DMS79 treated with DMSO at 0.1 percent for 48 hours (cell line): Measurements from ENCODE around the gene PLEK2.
"Not testable (repeated sequence)": the region's sequence is repeated elsewhere in the genome, so short reads cannot be mapped to it uniquely, and the experiment has no call there.

Experiments used
- DNase-seq: peaks from one replicate; lab custom pipeline; 2025; lab: John Stamatoyannopoulos, UW

Gene PLEK2

DNA sequence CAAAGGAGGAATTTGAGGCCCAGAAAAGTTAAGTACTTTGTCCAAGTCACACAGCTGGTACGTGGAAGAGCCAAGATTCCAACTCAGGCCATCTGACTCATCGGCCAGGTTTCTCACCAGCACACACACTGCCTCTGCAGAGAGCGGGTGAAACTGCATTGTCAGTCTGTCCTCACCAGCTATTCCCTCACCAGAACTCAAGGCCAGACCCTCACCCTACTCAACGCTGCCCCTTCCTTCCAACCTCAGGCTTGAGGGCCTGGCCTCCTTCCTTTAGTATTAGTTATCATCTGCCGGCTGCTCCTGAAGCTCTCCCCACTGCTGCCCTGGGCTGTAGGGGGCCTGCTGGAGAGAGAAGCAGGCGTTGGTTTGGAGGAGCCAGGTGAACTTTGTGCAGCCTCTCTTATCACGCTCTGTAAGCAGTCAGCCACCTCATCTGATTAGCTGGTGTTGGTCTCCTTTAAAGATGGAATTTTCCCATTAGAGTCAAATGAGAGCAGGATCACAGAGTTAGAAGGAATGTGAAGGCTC, 16.6 kb upstream of the PLEK2 start:
- no peak for DNase-seq

DNA sequence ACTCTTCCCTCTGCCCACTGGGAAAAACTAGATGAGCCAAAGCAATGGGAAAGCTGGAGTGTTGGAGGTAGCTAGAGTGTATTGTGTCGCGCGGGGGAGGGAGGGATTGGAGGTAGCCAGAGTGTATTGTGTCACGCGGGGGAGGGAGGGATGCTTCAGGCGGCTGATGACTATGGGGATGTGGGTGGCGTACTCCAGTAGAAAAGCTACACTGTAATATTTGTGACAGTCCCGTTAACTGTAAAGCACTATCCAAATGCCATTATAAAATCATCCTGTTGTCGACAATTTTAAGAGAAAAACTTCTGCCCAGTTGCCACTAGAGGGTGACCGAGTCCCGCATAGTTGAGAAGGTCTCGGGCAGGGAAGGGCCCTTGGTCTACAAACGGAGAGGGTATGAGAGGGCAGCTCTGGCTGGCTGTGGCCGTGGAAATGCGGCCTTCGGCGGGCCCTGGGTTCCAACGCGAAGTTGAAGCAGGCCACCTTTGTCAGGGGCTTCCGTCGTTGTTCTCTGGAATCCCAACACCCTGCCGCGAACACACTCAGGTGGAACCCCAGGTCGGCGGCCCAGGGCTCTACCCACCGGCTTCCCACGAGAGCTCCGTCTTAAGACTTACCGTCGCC, 15.1 kb upstream of the PLEK2 start:
- peak; percentile 97 for DNase-seq

DNA sequence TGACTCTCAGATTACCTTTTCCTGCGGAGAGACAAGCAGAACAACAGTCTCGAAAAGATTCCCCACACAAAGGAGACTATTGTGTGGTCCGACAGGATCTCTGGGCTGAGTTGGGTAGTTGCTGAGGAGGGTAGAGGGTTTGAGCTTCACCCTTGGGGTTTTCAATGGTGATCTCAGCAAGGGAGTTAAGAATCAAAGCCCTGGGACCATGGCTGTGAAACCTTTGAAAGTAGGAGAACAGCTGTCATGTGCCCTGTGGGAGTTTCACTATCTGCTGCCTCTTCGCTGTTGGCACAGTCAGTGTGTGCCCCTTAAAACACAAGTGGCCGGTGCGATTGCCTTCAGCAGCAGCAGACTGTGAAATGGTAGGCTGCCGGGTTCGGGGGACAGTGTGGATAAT, 14.2 kb upstream of the PLEK2 start:
- DNase-seq = peak; percentile 47

DNA sequence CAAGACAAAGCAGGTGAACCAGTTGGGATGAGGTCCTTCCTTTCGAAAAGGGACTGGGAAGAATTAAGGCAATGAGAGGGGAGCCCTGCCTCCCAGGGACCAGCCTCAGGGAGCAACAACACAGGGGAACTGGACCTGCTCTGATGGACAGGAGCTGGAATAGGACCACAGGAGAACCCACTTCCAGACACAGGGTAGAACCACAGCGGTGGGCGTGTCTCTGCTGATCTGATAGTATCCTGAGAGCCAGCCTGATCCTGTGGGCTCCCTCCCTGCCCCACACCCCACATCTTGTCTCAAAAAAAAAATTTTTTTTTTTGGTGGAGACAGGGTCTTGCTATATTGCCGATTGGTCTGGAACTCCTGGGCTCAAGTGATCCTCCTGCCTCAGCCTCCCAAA, 13.6 kb upstream of the PLEK2 start:
- DNase-seq = no peak

DNA sequence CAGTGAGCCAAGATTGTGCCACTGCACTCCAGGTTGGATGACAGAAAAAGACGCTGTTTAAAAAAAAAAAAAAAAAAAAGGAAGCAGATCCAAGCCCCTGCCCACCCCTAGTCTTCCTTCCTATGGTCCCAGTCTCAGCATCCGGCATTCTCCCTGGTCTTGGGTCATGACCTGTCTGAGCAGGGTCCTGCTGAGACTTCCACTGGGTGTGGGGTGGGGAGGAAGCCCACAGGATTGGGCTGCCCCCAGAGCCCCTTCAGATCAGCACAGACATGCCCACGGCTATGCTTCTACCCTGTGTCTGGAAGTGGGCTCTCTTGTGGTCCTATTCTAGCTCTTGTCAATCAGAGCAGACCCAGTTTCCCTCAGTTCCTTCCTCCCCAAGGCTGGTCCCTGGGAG, 12.6 kb upstream of the PLEK2 start:
- DNase-seq = no peak

DNA sequence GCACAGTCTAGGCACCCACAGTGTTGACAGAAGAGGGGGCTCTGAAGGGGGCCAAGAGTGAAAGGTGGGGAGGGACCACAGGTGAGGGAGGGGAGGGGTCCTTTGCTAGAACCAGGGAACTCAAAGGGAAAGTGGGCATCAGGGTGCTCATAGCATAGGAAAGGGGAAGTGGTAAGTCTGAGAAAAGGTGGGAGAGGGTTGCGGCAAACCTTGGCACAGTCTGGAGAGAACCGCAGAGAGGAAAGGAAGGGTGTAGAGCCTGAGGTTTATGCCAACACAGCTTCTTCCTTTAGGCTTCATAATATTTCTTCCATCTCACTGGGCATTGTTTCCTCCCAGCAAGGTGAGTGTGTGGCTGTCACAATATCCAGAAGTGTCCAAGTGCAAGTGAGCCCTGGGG, 11.5 kb upstream of the PLEK2 start:
- DNase-seq = no peak

DNA sequence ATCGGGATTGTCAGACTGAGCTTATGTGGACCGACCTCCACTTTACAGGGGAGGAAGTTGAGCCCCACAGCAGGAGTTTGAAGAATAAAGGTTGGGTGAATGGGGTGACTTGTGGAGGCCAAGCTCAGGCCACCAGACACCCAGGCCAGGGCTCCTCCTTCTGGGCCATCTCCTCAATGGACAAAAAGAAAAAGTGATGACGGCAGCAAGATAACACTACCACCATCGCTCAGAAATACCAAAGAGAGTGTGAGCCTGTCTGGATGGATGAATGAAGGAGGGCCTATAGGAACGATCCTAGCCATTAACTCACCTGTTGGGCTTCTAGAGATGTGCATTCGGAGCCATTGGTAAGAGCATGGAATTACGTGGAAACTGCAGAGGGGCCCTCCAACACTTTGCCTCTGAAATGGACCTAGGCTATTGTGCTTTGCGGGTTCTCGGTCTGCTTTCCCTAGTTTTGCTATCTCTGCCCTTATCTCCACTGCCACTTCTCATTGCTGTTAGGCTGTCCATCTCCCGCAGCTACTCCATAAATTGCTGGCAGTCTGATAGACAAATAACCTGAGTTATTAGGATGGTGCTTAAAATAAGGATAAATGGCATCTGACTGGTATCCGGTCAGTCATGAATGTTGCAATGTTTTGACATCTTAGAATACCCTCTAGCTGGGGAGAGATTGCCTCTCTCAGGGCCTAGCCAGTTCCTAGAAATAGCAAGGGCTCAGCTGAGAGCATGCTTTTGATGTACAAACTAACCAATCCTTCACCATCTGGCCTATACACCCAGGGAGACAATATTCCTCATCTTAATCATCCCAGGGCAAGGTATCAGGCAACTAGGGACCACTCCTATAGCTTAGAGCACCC, 9.6 kb upstream of the PLEK2 start:
- DNase-seq = no peak

DNA sequence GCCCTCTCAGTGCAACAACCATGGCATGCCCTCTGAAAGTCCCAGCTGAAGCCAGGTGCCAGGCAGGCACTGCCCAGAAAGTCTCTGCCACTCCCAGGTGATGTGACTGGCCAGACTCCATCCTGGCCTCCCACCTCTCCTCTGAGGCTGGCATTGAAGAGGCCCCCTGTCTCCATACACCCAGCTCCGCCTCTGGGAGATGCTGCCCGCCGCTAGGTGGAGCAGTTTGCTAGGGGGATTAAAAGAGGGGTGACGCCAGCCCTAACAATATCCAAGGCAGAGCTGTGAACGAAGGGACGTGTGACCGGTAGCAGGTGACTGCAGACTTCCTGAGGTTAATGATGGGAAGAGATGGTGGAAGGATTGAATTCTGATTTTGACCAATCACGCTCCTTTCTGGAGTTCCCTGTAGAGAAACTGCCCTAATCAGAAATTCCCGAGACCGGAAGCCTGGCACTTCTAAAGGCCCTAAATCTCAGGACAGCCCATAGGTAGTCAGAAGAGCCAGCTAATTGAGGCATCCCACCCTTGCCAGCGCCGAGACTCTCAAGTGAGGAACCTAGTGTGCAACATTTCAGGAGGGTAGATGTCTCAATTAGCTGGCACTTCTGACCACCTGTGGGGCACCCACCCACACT, 8.3 kb upstream of the PLEK2 start:
- no peak for DNase-seq

DNA sequence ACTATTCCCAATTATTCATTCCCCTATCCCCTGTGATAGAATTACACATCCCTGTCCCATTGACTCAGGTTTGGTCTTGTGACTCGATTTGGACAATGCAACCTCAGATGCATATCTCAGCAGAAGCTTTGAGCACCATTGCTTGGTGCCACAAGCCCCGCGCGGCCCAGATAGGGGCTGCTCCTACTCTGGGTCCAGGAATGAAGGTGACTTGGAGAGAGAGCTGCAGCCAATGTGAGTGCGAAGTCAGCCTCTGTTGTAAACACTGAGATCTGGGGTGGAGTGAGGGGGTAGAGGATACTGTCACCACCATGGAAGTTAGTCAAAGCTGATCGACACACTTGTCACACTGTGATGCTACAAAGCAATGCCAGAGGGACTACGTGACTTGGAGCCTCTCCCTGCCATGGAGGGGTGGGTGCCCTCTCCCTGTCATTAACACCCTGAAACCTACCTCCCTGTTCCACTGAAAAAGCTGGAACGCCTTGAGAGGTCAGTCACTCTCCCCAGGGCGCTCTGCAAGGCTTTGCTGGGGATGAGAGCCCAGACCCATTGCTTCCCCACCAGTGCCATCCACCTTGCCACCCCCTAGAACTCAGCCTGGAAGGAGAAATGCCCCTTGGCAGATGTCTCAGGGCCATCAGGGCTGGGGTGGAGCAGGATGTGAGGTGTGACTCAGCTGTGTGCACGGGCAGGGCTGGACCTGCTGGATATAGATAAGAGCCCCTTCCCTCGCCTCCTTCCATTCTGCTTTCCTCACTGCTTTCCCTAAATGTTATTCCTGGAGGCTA, 6.6 kb upstream of the PLEK2 start:
- DNase-seq = no peak

DNA sequence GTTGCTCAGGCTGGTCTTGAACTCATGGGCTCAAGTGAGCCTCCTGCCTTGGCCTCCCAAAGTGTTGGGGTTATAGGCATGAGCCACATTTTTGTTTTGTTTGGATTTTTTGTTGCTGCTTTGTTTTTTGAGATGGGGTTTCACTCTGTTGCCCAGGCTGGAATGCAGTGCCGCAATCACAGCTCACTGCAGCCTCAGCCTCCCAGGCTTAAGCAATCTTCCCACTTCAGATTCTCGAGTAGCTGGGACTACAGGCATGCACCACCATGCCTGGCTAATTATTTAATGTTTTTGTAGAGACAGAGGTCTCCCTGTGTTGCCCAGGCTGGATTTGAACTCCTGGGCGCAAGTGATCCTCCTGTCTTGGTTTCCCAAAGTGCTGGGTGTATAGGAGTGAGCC, 5.7 kb upstream of the PLEK2 start:
- no peak for DNase-seq

DNA sequence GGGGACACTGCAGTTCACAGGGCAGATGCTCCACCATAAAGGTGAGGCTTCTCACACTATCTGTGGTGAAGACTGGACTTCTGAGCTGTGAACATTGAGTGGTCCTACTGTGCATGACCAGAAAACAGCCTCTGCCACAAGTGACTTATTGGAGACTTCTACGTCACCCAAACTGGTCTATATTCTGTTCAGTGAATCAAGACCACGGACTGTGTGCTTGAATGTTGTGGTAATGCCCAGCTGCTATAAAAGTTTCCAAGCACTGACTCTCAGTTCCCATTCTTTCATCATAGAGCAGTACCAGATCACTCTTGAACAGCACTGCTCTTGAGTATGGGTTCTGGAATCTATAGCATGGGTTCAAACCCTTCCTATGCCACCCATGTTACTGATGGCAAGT, 4.8 kb upstream of the PLEK2 start:
- no peak for DNase-seq

DNA sequence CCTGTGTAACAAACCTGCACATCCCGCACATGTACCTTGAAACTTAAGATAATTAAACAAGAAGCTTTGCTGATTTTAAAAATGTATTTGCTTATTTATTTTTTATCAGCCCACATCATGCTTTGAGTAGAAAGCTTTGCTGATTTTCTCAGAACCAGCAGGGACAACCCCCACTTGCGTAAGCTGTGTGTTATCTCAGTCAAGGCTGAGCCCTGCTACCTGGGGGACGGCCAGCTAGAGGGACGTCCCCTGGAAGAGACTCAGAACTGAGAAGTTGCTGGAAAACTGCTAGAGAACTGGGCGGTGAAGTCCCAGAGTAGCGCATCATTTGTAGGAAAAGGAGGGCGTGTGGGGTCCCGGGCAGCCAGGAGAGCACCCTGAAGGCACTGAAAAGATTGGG, 4.1 kb upstream of the PLEK2 start:
- no peak for DNase-seq

DNA sequence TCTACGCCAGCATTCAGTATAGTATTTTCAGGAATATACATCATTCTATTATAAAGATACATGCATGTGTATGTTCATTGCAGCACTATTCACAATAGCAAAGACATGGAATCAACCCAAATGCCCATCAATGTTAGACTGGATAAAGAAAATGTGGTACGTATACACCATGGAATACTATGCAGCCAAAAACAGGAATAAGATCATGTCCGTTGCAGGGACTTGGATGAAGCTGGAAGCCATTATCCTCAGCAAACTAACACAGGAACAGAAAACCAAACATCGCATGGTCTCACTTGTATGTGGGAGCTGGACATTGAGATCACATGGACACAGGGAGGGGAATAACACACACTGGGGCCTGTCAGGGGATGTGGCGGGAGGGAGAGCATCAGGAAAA, 3.6 kb upstream of the PLEK2 start:
- not testable (repeated sequence) for DNase-seq

DNA sequence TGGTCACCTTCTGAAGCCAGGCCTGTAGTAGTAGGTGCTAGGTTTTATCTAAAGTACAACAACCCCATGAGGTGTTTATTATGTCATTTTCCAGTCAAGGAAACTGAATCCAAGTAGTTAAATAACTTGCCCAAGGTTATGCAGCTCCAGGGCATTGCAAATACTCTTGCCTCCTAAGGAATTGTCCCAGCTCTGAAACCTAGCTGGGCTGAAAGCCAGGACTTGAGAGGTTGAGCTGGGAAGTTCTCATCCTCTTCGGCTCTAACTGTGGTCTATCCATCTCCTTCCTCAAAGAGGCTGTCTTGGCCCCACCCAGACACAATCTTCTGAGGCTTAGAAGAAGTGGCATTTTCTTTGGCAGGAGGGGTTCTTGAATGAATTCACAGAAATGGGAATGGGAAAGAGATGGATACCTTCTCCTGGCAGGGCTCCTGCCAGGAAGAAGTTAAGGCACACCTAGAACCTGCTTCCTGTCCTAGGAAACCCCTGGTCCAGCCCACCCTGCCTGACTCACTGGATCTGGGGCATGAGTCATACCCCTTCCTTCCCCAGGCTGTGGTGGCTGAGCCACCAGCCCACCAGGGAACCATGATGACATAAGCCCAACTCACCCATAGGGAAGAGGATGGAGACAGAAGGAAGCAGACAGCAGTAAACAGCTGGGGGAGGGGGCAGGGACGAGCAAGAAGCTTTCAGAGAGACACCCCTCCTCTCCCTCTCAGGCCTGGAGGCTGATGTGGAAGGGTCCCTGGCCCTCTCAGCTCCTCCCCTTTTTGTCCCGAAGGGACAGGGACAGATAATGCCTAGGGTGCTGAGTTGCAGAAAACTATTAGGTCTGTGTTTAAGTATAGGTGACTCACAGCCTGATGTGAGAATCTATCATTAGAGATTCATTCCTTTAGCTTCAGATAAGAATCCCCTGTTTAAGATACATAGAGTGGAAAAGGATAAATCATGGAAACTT, 2.1 kb upstream of the PLEK2 start:
- DNase-seq = peak; percentile 23

DNA sequence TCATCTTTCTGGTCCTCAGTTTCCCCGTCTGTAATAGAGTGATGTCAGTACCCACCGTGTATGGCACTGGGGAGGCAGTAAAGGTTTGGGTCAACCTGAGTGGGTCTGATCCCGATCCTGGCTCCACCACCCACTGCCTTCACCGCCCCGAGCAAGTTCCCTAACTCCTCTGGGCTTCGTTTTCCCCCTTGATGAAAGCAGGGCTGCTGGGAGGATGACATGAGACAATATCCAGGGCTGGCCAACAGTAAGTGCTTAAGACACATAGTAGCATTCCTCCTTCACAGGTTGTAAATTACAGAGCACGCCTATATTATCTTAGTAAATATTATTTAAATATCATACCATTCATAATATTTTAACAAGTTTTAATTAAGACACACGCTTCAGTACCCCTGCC, 595 bp downstream of the PLEK2 start:
- DNase-seq = peak; percentile 24

DNA sequence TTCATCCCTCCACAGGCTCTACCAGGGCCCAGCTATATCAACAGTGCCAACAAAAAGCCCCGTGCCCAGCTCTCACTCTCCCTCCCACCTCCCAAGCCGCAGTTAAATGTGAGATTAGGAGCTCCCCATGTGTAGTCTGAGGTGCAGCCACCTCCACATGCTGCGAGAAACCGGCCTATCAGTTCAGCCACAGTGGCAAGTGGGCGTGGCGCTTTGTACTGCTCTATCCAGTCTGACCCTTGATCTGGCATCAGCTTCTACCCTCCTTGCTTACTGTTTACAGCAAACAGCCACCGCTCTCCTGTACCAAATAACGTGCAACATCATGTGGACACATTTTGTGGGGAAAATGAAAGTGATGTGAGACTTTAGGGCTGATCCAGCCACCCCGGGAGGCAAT, 1.7 kb downstream of the PLEK2 start:
- no peak for DNase-seq

DNA sequence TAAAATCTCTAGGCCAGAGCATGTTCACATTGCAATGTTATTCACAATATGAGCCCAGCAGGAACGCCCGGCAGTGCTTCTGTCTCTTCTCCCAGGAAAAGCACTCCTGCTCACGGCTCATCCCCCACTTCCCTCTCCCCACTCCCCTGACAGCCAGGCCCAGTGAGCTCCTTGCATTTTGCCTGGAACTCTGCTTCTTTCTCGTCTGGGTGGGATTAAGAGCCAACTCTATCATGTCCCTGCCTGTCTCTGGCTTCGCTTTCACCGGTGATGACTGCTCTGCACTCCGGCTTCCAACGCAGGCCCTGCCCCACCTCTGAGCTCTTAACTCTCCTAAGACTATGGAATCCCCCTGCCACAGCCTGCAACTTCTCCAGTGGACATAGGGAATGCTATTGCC, 2.5 kb downstream of the PLEK2 start:
- no peak for DNase-seq

DNA sequence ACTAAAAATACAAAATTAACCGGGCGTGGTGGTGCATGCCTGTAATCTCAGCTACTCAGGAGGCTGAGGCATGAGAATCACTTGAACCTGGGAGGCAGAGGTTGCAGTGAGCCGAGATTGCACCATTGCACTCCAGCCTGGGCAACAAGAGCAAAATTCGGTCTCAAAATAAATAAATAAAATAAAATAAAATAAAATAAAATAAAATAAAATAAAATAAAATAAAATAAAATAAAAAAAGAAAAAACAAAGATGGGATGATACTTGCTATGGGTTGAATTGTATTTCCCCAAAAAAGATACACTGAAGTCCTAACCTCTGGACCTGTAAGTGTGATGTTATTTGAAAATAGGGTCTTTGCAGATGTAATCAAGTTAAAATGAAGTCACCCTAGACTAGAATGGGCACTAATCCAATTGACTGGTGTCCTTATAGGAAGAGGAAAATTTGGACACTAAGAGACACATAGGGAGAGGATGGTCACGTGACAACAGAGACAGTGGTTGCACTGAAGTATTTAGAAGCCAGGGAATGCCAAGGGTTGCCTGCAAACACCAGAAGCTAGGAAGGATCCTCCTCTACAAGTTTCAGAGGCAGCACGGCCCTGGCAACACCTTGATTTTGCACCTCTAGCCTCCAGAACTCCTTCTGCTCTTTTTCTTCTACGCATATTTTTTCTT, 3.7 kb downstream of the PLEK2 start:
- not testable (repeated sequence) for DNase-seq

DNA sequence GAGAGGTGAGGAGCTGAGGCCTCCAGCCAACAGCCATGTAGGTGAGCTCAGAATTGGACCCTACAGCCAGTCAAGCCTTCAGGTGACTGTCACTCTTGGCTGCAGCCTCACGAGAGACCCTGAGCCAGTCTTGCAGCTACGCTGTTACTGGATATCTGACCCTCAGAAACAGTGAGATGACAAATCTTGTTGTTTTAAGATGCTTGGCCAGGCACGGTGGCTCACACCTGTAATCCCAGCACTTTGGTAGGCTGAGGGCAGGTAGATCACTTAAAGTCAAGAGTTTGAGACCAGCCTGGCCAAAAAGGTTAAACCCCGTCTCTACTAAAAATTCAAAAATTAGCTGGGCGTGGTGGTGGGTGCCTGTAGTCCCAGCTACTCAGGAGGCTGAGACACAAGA, 6.2 kb downstream of the PLEK2 start:
- DNase-seq = no peak

DNA sequence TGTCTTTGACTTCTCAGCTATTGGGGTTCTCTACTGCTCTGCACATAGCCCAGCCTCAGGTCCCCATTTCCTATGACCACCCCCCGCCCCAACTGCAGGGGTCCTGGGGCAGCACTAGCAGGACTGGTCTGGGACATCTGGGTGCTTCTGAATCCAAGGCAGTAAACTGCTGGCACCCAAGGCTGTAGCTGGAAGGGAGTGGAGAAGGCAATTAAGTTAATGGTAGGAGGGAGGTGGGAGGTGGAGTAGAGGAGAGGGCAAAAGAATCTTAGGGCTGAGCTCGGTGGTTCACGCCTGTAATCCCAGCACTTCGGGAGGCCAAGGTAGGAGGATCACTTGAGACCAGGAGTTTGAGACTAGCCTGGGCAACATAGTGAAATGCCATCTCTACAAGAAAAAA, 11.5 kb downstream of the PLEK2 start:
- no peak for DNase-seq
